Choroid plexus epithelial cell (primary cell): ENCODE results near the gene ACAA1.

ENCODE experiments used
- DNase-seq: peaks from one replicate; pipeline ENCODE4 v3.0.0-alpha.2; 2010; ENCODE audit warnings: low read depth
- H3K4me3 ChIP-seq: 2 replicates; pipeline ENCODE4 v1.5.1; 2011; ENCODE audit warnings: low read depth, mild to moderate bottlenecking, control low read depth, low read length, moderate library complexity
- TF ChIP-seq, protein P1 (sequence below): conservative IDR thresholded peaks from 2 replicates; pipeline ENCODE4 v1.5.1; 2011; ENCODE audit warnings: low read depth, mild to moderate bottlenecking, control low read depth, inconsistent platforms, low read length, moderate library complexity

Gene ACAA1

DNA sequence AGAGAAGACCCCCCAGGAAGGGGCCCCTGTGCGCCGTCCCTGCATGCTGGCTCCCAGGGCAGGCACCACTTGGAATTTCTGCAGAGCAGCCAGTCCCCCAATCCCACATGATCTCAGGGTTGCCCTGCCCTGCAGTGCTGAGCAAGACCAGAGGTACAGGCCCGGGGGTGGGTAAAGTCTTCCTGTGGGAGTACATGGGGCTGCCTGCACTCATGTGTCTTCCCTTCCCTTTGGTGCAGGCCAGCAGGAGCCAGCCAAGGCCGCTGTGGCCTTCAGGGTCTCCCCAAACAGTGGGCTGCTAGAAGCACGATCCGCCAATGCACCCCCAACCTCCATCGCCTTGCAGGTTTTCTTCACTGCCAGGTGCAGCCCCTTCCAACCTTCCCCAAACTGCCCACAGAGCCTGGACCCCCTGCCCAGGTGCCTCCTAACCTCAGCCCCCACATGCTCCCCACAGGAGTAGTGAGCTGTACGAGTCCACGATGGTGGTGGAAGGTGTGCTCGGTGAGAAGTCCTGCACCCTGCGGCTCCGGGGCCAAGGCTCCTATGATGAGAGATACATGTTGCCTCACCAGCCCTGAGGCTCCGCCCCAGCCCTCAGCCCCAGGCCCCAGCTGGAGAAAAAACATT is 15.0 kb downstream of the ACAA1 start:
- TF ChIP-seq, protein P1, sequence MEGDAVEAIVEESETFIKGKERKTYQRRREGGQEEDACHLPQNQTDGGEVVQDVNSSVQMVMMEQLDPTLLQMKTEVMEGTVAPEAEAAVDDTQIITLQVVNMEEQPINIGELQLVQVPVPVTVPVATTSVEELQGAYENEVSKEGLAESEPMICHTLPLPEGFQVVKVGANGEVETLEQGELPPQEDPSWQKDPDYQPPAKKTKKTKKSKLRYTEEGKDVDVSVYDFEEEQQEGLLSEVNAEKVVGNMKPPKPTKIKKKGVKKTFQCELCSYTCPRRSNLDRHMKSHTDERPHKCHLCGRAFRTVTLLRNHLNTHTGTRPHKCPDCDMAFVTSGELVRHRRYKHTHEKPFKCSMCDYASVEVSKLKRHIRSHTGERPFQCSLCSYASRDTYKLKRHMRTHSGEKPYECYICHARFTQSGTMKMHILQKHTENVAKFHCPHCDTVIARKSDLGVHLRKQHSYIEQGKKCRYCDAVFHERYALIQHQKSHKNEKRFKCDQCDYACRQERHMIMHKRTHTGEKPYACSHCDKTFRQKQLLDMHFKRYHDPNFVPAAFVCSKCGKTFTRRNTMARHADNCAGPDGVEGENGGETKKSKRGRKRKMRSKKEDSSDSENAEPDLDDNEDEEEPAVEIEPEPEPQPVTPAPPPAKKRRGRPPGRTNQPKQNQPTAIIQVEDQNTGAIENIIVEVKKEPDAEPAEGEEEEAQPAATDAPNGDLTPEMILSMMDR, result no peak
- no peak overlapping the region for H3K4me3 ChIP-seq
- DNase-seq, result no peak

DNA sequence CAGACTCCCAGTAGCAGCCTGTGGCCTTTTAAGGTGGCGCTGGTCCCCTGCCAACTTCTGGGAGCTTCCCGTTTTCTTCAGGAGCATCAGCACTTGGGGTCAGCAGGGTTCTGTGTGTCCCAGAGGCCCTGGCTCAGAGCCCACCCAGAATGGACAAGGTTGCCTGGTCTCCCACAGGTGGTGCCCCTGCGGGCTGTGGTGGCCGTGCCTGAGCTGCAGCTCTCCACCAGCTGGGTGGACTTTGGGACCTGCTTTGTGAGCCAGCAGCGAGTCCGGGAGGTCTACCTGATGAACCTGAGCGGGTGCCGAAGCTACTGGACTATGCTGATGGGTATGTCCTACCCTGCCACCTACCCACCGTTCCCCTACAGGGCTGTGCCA is 15.5 kb downstream of the ACAA1 start:
- TF ChIP-seq, protein P1, result no peak
- no peak overlapping the region for H3K4me3 ChIP-seq
- no peak for DNase-seq

DNA sequence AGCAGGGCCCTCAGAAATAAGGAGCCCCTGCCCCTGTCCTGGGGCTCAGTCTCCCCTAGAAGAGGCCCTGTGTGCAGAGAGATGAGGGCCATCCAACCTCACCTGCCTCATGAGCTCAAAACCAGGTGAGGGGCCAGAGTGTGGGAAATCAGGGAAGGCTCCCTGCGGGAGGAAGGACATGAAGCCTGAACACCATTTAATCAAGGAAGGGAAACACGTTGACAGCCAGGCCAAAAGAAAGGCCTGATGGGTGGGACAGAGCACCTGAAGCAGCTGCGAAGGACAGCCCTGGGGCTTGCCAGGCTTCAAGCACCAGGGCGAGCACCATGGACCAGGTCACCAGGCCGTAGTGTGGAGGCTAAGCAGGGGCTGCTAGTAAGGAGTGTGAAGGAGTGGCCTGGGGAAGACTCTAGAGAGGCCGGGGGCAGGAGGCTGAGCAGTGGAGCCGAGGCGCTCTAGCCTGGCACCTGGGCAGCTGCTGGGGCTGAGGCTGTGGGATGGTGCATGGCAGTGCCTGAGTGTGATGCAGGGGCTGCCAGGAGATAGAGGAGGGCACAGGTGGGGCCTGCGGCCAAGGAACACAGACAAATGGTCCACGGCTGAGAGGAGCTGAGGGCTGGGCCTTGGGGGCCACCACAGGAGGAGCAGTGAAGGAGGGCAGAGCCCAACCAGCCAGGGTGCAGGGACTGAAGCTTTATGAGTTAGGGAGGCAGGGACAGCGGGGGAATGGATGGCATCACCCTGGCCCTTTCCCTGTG is 16.1 kb downstream of the ACAA1 start:
- no peak for DNase-seq
- TF ChIP-seq, protein P1, result no peak
- H3K4me3 ChIP-seq, result no peak overlapping the region

DNA sequence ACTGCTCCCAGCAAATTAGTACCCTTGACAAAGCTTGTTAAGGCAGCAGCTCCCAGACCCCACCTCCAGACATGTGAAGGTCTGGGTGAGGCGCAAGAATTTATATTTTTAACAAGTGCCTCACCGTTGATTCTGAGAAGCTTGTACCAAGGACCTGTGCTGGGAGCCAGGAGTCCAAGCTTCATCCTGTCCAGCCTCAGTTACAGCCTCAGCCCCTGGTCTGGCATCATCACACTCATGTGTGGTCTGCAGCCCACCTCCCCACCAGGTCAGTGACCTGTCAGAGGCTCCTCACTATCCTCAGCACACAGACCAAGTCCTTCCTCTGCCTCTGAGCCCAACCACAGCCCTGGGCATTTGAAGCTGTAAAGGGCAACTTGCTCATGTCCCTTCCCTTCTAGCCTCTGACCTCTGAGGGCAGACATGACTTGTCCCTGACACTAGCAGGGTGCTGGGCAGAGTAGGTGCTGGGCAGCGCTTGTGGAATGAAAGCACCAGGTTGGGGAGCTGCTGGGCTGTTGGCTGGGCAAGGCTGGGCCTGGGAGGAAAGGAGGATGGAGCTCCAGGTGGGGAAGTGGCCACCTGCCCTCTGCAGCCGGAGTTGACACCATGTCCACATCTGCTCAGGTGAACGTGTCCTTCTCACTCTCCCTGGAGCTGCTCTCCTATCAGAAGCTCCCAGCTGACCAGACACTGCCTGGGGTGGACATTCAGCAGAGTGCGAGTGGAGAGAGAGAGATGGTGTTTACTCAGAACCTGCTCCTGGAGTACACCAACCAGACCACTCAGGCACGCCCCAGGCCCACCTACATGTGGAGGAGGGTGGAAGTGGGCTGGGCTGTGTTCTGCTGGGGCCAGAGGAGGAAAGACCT is 16.9 kb downstream of the ACAA1 start:
- TF ChIP-seq, protein P1, result no peak
- H3K4me3 ChIP-seq, result no peak overlapping the region
- no peak for DNase-seq

DNA sequence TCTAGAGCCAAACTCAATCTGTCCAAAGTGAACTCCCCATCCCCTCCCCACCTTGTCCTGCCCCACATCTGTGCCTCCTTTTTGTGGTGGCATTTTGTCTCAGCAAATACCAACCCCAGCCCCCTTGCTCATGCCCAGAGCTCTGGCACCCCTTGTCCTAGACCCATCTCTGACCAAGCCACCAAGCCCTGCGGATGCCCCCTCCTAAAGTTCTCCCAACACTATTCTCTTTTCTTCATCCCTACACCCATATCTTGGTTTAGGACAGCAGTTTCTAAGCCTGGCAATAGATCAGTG is 17.7 kb downstream of the ACAA1 start:
- TF ChIP-seq, protein P1, result no peak
- no peak for DNase-seq
- H3K4me3 ChIP-seq, result no peak overlapping the region

DNA sequence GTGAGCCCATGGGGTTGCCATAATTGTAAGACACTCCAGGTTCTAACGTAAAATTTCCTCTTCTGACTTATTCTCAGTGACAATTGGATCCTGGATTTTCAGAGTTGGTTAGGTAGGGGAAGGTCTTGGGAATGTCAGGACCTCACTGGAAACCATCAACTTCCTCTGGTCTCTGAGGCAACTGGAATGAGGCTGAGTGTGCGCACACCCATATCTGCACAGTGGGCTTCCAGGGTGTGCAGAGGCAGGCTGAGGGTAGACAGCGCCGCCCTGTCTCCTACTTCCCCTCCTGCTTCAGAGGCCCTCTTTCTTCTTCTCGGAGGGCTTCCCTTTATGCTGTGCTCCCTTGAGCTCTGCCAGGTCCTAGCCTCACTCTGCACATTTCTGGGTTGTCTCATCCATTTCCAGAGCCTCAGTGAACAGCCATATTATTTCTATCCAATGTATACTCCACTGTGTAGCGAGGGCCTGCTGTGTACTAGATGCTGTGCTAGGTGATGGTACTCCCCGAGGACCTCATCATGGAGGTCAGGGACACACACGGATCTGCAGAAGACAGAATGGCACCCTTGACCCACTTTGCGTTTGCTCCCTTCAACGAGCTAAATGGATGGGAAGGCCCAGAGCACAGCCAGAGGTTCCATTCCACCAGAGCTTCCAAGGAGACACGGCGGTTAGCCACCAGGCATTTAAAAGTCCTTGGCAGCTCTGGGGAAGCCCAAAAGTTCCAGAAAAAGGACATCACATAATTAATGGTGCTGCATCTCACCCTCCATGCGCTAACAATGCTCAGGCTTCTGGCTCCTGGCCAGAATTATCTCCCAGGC is 18.3 kb downstream of the ACAA1 start:
- DNase-seq, result no peak
- TF ChIP-seq, protein P1, result no peak
- H3K4me3 ChIP-seq, result no peak overlapping the region
